ENCODE data around the gene RAD51B.

DNA sequence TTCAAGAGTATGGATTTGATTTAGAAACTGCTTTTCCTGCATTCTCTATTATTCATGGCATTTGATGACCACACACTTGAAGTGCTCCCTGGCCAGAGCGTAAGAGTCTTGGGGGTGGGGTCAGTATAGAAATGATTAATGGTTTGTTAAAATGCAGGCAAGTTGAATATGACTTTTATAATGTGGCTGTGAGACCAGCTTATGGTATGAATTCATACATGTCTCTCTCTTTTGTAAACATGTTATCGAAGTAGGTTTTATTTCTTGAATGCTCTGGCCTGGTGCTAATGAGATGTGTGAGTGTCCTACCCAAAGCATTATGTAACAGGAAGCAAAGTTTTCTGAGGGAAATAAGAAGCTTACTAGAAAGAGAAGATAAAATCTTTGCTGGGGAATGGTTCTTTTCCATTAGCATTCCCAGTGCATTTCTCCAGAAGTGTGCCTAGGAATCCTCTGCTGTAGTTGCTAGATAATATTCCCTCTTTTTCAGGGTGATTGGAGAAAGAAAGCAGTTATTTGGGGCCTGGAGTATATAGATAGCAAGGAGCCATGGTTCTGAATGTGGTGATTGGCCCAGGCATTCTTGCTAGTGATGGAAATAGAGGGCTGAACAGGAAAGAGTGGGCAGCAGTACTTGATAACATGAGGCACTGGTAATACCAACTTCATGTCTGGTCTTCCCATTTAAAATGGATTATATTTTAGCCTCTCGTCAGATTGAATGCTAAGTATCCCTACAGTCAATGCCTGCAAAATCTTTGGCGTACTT is 289.7 kb downstream of the RAD51B start:
- no peak for TF ChIP-seq POLR2A (IDR thresholded peaks at IDR 0.05)
- TF ChIP-seq, protein P1, sequence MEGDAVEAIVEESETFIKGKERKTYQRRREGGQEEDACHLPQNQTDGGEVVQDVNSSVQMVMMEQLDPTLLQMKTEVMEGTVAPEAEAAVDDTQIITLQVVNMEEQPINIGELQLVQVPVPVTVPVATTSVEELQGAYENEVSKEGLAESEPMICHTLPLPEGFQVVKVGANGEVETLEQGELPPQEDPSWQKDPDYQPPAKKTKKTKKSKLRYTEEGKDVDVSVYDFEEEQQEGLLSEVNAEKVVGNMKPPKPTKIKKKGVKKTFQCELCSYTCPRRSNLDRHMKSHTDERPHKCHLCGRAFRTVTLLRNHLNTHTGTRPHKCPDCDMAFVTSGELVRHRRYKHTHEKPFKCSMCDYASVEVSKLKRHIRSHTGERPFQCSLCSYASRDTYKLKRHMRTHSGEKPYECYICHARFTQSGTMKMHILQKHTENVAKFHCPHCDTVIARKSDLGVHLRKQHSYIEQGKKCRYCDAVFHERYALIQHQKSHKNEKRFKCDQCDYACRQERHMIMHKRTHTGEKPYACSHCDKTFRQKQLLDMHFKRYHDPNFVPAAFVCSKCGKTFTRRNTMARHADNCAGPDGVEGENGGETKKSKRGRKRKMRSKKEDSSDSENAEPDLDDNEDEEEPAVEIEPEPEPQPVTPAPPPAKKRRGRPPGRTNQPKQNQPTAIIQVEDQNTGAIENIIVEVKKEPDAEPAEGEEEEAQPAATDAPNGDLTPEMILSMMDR (IDR thresholded peaks at IDR 0.05): no peak
- TF ChIP-seq POLR2AphosphoS5 (IDR thresholded peaks at IDR 0.05): no peak
- no peak for TF ChIP-seq EP300 (IDR thresholded peaks at IDR 0.05)
